ENCODE results near the gene LRWD1. TPM values are rescaled to one million over a fixed set of nuclear protein-coding genes. Genes with fewer than 3 reads are reported as not detected.

Gene LRWD1
- polyA plus RNA-seq, 1 donor, result 17.8 TPM

Other genes with a start within 250 kb of the LRWD1 start
- 2.5 TPM for gene SH2B2, start 178.1 kb upstream of the LRWD1 start, polyA plus RNA-seq (ENCODE audit: insufficient read length)
- gene SPDYE6, start 108.5 kb upstream of the LRWD1 start, polyA plus RNA-seq (ENCODE audit: insufficient read length), result 6.3 TPM
- 42.4 TPM for gene PRKRIP1, start 68.6 kb upstream of the LRWD1 start, polyA plus RNA-seq (ENCODE audit: insufficient read length)
- gene ORAI2, start 31.4 kb upstream of the LRWD1 start, polyA plus RNA-seq (ENCODE audit: insufficient read length), result 17.0 TPM
- 9.1 TPM for gene ALKBH4, start 121 bp upstream of the LRWD1 start, polyA plus RNA-seq (ENCODE audit: insufficient read length)
- 18.7 TPM for gene POLR2J, start 13.9 kb downstream of the LRWD1 start, polyA plus RNA-seq (ENCODE audit: insufficient read length)
- gene RASA4B, start 52.8 kb downstream of the LRWD1 start, polyA plus RNA-seq (ENCODE audit: insufficient read length), result 8.6 TPM
- gene UPK3BL2, start 78.7 kb downstream of the LRWD1 start, polyA plus RNA-seq (ENCODE audit: insufficient read length), result 18.5 TPM
- 14.8 TPM for gene SPDYE2, start 86.2 kb downstream of the LRWD1 start, polyA plus RNA-seq (ENCODE audit: insufficient read length)
- 91.1 TPM for gene POLR2J3, start 107.6 kb downstream of the LRWD1 start, polyA plus RNA-seq (ENCODE audit: insufficient read length)
- gene RASA4, start 151.8 kb downstream of the LRWD1 start, polyA plus RNA-seq (ENCODE audit: insufficient read length), result 38.8 TPM
- 23.5 TPM for gene UPK3BL1, start 177.8 kb downstream of the LRWD1 start, polyA plus RNA-seq (ENCODE audit: insufficient read length)
- 3.8 TPM for gene SPDYE2B, start 185.3 kb downstream of the LRWD1 start, polyA plus RNA-seq (ENCODE audit: insufficient read length)
- 4.4 TPM for gene POLR2J2, start 206.7 kb downstream of the LRWD1 start, polyA plus RNA-seq (ENCODE audit: insufficient read length)